ENCODE results near the gene PRAMEF20.

DNA sequence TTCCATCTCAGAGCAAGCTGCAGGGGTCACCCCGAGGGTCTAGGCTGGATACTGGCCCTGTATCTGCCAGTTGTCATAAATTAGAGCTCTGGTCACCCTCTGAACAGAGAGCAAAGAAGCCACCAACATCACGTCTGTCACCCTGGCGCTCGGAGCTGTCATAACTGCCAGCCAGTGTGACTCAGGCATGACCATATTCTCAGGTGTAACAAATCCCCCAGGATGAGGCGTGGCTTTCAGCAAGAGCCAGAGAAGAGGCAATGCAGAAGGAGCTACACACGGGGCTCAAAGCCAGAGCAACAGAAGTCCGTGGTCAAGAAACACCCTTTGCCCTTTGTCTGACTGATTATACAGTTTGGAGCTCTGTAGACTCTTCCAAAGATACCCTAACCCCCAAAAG is 40.0 kb downstream of the PRAMEF20 start:
- TF ChIP-seq, protein P1, sequence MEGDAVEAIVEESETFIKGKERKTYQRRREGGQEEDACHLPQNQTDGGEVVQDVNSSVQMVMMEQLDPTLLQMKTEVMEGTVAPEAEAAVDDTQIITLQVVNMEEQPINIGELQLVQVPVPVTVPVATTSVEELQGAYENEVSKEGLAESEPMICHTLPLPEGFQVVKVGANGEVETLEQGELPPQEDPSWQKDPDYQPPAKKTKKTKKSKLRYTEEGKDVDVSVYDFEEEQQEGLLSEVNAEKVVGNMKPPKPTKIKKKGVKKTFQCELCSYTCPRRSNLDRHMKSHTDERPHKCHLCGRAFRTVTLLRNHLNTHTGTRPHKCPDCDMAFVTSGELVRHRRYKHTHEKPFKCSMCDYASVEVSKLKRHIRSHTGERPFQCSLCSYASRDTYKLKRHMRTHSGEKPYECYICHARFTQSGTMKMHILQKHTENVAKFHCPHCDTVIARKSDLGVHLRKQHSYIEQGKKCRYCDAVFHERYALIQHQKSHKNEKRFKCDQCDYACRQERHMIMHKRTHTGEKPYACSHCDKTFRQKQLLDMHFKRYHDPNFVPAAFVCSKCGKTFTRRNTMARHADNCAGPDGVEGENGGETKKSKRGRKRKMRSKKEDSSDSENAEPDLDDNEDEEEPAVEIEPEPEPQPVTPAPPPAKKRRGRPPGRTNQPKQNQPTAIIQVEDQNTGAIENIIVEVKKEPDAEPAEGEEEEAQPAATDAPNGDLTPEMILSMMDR (IDR thresholded peaks at IDR 0.05; ENCODE audit: low read depth, low read length), result no peak
- no peak for TF ChIP-seq EZH2phosphoT487 (IDR thresholded peaks at IDR 0.05; ENCODE audit: low read depth)
